DMS79 treated with DMSO at 0.1 percent for 48 hours (cell line): ENCODE data around the gene SPDYA.
"Not testable (repeated sequence)": the region's sequence is repeated elsewhere in the genome, so short reads cannot be mapped to it uniquely, and the experiment has no call there.

ENCODE experiments used
- DNase-seq: peaks from one replicate; lab custom pipeline; 2025; lab: John Stamatoyannopoulos, UW

The SPDYA gene

DNA sequence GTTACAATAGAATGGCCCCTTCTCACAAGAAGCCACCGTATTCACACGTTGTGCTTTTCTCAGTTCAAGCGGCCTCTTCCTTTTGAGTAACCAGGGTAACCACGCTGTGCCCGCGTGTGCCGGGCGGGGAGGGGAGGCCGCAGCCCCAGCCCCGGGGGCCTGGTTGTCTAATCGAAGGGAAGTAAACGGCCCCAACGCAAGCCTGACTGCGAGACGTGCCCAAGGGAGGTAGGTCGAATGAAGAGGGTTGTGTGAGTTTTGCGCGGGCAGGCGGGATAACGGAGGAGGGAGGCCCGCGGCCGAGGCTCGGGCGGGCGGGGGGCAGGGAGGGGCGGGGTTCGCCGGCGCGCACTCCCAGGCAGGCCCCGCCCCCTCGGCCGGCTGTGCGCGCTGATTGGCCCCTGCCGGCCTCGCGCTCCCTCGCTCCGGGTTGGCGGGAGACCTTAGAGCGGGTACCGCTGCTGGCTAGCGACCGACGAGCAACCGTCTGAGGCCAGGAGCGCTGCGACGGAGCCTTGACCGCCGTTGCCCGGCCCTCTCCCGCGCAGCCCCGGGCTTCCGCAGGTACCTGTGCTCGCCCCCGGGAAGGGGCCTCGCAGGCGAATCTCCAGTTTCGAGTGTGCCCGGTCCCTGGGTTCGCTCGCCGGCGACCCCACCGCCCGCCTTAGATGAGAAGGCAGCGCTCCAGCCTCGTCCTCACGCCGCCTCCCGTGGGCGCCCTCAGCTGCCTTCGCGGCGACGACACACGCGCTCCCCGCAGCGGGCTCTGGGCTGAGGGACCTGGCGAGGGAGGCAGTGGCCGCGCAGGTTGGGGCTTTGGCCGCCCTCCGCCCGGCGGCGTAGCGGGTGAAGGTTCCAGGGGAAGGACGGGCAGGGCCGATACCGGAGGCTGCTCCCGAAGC lies at the start of gene SPDYA:
Gene SPDYA (plus strand): TSS at position 451 of the 902 bp plus-strand sequence. CDS start 5,181 bp downstream, outside the sequence.
- DNase-seq = peak; percentile 93

DNA sequence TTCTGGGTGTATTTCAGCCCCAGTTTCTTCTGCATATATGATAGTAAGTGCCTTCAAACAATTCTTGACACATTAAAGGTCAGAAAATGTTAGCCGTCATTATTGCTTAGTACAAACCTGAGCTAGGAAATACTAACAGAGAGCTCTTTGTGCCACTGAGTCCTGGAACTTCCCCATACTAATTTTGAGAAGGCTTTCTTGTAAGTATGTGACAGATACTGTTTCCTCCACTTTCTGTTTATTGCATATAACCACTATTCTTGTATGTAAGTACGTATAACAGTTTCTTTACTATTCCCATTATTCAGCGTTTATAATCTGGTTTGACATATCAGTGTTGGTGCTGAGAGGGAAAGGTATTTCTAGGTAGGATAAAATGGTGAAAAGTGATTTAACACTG lies 49.2 kb upstream of the SPDYA start:
- no peak for DNase-seq

DNA sequence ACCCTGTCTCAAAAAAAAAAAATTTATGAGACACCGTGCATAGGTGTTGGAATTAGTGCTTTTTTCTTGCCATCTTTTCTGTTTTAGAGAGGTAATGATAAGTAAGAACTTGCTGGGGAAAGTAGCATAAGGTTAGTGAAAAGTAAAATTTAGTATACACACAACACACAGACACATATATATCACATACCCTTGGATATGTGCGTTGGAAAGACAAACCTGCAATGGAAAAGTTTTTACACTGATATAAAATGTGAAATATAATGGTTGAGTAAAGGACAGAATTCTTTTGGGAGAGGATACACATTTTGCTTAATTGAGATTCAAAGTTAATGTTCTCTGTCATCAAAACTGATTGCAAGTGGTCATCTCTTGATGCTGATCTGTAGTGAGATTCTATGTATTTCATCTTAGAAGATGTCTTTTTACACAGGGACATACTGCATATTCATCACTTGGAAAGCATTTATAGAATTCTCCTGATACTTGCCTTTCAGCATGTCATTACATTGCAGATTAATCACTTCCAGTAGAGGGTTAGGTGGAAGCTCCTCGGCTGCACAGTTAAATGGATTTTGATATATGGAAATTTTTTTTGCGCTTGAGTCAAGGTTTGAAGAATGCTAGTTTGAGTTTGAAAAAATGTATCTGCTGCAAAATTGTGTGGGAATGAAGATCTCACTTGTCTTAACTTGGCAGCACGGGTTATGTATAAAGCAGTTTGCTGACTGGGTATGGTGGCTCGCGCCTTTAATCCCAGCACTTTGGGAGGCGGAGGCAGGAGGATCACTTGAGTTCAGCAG lies 45.5 kb upstream of the SPDYA start:
- no peak for DNase-seq

DNA sequence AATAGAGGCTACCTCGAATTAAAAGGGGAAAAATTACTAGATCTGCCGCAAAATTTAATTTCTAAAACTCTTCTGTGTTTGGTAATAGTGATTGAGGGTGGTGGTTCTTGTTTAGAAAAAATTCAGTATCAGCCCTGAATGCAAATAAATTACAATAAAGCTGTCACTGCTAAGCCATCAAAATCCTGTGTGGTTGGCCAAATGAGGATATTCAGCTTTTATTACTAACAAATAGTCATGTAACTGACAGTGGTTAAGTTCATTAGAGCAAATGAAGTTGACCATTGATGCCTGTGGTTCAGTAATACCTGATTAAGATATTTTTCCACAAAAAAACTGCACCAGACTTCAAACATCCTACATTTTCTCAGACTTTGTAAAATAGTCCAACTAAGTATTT lies 44.6 kb upstream of the SPDYA start:
- no peak for DNase-seq

DNA sequence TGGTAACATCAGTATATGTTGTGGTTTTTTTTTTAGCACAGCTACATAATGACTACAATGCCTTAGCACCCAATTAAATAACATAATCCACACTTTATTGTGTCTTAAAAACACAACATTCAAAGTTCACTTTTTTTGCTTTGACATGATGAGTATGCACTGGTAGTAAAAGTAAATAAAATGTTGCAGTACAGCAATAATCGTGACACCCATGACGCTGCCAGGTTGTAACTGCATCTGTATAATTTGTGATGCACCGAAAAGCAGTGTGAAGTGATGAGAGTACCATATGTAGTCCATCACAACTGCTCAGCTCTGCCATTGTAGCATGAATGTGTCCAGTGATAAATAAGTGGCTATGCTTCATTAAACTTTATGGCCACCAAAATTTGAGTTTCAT lies 43.3 kb upstream of the SPDYA start:
- DNase-seq = no peak

DNA sequence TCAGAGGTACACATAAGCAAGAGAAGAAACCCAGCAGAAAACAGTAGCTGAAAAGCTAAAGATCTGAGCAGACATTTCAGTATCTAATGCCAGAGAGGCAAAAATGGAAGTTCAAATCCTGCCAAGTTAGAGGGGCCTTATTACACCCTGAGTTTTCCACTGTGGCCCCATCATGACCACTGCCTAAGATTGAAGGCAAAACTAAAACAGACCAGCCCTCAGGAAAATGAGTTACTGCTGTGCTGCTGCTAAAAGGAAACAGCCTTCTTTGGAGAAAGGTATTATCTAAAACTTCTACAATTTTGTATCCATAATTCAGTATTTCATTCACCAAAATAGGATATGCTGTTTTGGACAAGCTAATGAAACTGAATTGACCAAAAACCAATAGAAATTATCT lies 42.2 kb upstream of the SPDYA start:
- no peak for DNase-seq

DNA sequence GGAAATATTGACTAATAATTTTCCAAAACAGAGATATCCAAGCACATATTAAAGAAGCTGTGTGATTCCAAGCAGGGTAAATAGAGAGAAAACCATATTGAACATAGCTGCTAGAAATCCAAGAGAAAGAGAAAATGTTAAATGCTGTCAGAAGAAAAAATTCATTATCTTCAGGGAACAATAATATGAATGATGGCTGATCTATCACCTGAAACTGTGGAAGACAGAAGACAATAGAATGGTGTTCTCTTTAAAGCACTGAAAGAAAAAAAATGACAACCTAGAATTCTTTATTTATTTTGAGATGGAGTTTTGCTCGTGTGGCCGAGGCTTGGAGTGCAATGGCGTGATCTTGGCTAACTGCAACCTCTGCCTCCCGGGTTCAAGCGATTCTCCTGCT lies 41.7 kb upstream of the SPDYA start:
- no peak for DNase-seq

DNA sequence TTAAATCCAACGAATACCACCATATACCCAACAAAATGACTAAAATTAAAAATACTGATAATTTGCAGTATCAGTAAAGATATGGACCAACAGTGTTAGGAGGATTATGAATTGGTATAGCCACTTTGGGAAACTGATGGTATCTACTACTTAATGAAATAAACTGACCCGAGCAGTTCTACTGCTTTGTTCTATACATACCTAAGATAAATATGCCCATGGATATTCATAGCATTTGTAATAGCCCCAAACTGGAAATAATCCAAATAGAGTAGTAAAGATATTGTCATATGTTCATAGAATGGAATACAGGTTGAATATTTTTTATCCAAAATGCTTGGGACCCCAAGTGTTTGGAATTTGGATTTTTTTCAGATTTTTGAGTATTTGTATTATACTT lies 38.3 kb upstream of the SPDYA start:
- no peak for DNase-seq

DNA sequence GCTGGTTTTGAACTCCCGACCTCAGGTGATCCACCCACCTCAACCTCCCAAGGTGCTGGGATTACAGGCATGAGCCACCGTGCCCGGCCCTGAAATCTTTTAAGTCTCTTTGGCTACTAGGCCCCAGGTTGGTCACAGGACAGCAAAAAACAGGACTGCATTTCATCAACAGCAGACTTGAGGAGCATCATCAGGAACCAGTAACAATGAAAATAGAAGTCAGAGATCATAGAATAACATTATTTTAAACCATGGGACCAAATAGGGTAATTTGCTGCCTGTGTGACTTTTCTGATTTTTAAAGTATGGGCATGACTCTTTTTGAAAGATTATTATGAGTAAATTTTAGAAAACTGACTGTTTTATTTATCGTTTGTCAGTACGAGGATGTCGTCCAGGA lies 34.2 kb upstream of the SPDYA start:
- DNase-seq = no peak

DNA sequence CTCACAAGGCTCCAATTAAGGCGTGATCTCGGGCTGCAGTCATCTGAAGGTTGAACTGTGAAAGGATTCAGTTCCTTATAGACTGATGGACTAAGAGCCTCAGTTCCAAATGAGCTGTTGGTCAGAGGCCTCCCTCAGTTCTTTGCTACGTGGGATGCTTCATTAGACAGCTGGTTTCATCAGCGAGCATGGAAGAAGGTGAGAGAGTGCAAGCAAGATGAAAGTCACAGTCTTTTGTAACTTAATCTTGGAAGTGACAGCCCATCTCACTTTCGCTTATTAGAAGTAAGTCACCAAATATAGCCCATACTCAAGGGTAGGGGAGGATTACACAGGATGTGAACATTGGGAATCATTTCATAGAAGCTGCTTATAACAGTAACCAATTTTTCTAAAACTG lies 32.2 kb upstream of the SPDYA start:
- DNase-seq = no peak

DNA sequence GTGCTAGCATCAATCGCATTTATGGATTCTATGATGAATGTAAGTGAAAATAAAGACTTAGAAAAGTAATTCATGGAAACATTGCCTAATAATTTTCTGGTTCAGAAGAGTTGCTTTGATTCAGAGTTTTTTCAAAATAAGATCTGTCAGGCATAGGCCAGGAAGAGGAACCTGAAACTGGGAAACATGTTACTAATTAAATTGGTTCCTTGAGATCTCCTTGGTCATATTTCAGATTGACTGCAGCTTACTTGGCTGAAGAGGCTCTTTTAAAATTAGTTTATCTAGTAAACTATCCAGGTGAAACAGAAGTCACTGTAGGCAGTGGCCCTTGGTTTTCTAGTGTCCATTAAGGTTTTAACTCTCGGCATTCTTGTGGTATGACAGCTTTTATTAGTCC lies 31.6 kb upstream of the SPDYA start:
- DNase-seq = no peak

DNA sequence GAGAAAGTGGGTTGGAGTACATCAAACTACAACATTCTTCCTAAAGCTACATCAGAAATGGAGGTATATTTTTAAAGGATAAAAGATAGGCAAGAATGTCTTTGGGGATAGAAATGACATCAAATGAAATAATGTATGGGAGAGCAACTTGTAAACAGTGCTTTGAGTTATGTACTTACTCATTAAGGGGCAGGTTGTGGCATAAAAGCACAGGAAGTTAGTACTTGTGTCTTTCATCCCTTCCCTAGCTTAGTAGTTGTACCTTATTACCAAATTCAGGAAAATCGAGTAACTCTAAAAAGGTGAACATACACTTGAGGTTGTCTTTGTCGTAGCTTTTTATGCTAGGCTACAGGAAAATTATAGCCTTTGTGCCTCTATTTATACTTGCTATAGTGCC lies 30.1 kb upstream of the SPDYA start:
- DNase-seq = no peak

DNA sequence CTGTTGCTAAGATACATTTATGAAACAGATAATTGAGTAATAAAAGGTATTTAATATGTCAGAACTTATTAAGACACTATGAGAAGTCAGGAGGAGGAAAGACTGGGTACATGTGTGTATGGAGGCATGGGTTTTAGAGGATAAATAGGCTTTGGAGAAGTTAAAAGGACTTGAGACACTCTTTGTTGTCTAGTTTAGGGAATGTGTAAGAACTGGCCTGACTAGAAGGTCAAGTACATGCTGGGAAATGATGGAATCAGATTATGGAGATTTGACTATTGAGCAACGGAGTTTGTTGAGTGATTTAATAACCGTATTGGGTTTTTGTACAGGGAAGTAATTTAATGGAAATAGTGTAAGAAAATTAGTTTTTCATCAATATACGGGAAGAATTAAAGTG lies 28.2 kb upstream of the SPDYA start:
- no peak for DNase-seq

DNA sequence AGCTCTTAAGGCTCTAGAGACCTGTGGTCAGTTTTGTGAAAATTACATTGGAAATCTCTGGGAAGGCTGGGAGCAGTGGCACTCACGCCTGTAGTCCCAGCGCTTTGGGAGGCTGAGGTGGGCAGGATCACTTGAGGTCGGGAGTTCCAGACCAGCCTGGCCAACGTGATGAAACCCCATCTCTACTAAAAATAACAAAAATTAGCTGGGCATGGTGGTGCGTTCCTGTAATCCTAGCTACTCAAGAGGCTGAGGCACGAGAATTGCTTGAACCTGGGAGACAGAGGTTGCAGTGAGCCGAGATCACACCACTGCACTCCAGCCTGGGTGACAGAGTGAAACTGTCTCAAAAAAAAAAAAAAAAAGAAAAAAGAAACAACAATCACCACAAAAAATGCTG lies 26.1 kb upstream of the SPDYA start:
- DNase-seq = not testable (repeated sequence)

DNA sequence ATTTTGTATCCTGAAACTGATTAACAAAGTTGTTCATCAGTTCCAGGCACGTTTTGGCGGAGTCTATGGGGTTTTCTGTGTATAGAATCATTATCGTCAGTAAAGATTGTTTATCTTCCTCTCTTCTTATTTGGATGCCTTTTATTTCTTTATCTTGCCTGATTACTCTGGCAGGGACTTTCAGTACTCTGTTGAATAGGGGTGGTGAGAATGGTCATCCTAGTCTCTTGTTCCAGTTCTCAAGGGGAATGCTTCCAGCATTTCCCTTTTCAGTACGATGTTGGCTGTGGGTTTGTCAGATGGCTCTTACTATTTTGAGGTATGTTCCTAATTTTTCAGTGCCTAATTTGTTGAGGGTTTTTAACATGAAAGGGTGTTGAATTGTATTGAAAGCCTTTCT lies 14.0 kb upstream of the SPDYA start:
- DNase-seq = no peak

DNA sequence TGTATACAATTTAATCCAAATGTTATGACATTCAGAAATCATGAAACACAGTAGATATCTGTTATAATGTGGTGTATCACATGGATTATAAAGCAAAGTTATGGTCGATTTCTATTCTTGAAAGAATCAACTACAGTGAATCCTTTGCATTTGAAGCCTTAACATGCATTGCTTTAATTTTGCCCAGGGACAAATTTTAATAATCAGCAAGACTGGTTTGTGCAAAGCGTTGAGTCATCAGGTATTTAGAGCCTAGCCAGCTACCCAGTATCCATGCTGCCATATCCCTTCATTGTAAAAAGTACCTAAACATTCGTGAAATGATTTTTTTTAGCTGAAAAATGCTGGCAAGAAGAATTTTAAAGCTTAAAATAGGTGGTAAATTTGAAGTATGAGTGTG lies 8.9 kb upstream of the SPDYA start:
- DNase-seq = no peak

DNA sequence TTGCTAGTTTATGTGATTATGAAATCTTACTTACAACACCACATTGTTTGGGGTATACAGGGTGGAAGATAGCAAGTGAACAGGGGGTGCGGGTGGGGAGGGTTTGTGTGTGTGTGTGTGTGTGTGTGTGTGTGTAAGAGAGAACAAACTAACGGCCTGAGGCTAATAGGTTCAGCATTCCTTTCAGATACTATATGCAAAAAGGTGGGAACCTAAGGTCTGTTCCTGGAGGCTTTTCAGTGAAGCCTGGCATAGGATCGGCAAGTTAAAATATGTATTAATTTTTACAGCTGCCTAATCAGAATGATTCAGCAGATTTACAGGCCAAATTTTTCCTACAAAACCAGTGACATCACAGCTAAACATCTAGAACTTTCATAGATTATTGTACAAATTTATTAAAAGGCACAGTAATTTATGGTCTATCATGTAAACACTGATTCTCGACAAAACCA lies 7.6 kb upstream of the SPDYA start:
- no peak for DNase-seq

DNA sequence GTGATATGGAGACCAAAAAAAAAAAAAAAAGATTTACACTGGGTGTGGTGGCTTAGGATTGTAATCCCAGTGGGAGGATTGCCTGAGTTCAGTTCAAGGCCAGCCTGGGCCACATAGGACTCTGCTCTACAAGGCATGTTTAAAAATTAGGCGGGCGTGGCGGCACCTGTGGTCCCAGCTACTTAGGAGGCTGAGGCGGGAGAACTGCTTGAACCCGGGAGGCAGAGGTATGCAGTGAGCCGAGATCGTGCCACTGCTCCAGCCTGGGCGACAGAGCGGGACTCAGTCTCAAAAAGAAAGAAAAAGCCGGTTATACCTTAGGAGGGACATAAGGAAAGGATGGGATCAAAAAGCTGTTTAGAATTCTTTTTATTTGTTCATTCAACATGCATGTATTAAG lies 707 bp upstream of the SPDYA start:
- no peak for DNase-seq

DNA sequence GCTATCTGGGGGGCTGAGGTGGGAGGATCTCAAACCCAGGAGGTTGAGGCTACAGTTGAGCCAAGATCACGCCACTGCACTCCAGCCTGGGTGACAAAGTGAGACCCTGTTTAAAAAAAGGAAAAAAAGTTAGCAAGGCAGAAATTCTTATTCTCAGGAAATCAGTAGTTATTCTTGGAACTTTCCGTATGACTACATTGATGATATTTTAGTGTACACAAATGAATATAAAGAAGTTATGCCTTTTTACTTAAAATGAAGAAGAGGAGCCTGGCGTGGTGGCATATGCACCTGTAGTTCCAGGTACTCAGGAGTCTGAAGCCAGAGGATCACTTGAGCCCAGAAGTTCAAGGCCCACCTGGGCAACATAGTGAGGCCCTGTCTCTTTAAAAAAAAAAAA lies 7.4 kb downstream of the SPDYA start:
- DNase-seq = no peak

DNA sequence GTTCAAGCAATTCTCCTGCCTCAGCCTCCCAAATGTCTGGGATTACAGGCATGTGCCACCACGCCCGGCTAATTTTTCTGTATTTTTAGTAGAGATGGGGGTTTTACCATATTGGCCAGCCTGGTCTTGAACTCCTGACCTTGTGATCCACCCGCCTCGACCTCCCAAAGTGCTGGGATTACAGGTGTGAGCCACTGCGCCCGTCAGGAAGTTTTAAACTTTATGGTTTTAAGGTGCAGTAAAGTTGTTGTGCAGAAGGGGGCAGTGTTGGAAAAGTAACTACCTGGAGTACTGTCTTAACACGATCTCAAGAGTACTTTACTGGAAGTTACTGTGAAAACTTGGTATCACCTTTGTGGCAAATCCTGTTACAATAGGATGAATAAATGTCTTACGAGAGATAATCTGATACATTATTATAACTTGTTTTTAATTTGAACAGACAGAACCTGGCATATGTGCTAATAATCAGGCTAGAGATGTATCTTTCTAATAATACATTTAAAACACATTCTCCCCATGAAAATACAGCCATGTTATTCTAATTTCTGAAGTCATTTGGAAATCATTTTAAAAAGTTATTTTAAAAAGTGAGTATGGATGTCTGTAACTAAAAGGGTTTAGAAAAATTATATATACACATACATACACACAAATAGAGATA lies 10.8 kb downstream of the SPDYA start:
- DNase-seq = peak; percentile 68

DNA sequence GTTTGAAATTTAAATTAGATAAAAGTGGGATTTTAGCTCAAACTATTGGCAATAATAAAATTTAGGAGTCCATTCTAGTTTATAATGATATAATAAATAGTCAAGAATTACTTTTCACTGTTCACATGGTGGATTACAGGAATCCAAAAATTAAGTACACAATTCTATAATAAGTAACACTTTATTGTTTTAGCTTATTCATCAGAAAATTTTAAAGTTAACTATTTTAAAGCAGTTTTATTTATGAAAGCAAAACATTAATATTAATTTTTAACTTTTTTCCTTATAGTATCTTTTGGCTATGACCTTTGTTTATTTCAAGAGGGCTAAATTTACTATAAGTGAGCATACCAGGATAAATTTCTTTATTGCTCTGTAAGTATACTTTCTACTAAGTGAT lies 11.4 kb downstream of the SPDYA start:
- no peak for DNase-seq

DNA sequence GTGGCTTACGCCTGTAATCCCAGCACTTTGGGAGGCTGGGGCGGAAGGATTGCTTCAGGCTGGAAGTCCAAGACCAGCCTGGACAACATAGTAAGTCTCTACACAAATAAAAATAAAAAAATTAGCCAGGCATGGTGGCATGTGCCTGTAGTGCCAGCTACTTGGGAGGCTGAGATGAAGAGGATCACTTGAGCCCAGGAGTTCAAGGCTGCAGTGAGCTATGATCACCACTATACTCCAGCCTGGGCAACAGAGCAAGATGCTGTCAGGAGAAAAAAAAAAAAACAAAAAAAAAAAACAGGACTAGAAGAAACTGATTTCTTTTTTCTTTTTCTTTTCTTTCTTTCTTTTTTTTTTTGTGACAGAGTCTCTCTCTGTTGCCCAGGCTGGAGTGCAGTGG lies 13.6 kb downstream of the SPDYA start:
- no peak for DNase-seq

DNA sequence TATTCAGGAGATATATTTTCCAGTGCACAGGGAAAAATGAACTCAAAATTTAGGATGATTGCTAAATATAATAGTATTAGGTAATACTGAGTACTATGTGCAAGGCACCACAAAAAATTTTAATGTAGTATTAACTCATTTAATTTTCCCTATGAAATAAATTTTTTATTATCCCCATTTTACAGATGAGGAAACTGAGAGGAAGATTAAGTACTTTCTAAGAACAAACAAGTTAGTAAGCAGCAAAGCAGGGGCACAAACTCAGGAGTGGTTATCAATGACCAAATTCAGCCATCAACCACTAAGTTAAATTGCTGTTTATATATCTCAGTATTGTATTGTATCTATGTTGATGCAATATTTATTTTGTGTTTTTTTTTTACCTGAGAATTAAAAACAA lies 14.2 kb downstream of the SPDYA start:
- DNase-seq = no peak
